HepG2 (cell line): ENCODE results near the gene CITED4. TPM values are rescaled to one million over a fixed set of nuclear protein-coding genes. Genes with fewer than 3 reads are reported as not detected.

Experiments used
- ARHGAP35 ChIP-seq: sonication (generic); formaldehyde crosslinking; IDR thresholded peaks from 2 replicates; pipeline ENCODE4 v1.9.0; 2022; ENCODE audit warnings: mild to moderate bottlenecking, inconsistent platforms, moderate library complexity, missing genetic modification reagents, borderline replicate concordance
- ATF7 ChIP-seq, 2 experiments: fragments of 450-650 bp in 1 of 2; sonication (generic) in 1 of 2; formaldehyde crosslinking in 1 of 2; IDR thresholded peaks; 2 replicates each; pipeline versions ENCODE4 v1.4.0 to v1.6.1; 2016 to 2020; ENCODE audit warnings: antibody characterized with exemption in 1 of 2, mild to moderate bottlenecking in 1 of 2, missing genetic modification reagents in 1 of 2
- HOXA3 ChIP-seq: sonication (generic); formaldehyde crosslinking; IDR thresholded peaks from 2 replicates; pipeline ENCODE4 v1.5.0; 2020; ENCODE audit warnings: missing genetic modification reagents
- IRX3 ChIP-seq: sonication (generic); formaldehyde crosslinking; IDR thresholded peaks from 2 replicates; pipeline ENCODE4 v1.8.1; 2023; ENCODE audit warnings: mild to moderate bottlenecking, low read depth, missing genetic modification reagents, borderline replicate concordance
- LBX2 ChIP-seq: sonication (generic); formaldehyde crosslinking; IDR thresholded peaks from 2 replicates; pipeline ENCODE4 v1.5.0; 2020; ENCODE audit warnings: missing genetic modification reagents, mild to moderate bottlenecking, borderline replicate concordance
- MAX ChIP-seq: IDR thresholded peaks from 2 replicates; pipeline ENCODE4 v1.6.1; 2012; ENCODE audit warnings: inconsistent platforms
- NR2F6 ChIP-seq, 2 experiments: IDR thresholded peaks; 2 replicates each; pipeline ENCODE4 v1.6.1; 2016; ENCODE audit warnings: antibody characterized with exemption in 1 of 2, mild to moderate bottlenecking in 1 of 2
- RFX5 ChIP-seq: IDR thresholded peaks from 2 replicates; pipeline ENCODE4 v1.6.1; 2011; ENCODE audit warnings: low read depth, low read length, improper control_type of control experiment
- RNF219 ChIP-seq: sonication (generic); formaldehyde crosslinking; IDR thresholded peaks from 2 replicates; pipeline ENCODE4 v1.5.0; 2020; ENCODE audit warnings: mild to moderate bottlenecking, missing genetic modification reagents
- TCF12 ChIP-seq, 2 experiments: fragments of 450-650 bp in 1 of 2; sonication (generic) in 1 of 2; formaldehyde crosslinking in 1 of 2; IDR thresholded peaks; 2 replicates each; pipeline versions ENCODE4 v1.6.1 to v1.8.0; 2017 to 2022; ENCODE audit warnings: antibody characterized with exemption in 1 of 2, mild to moderate bottlenecking in 1 of 2, missing genetic modification reagents in 1 of 2, moderate library complexity in 1 of 2
- ZFX ChIP-seq: sonication (generic); formaldehyde crosslinking; IDR thresholded peaks from 2 replicates; pipeline ENCODE4 v1.4.0; 2020; ENCODE audit warnings: mild to moderate bottlenecking, low read depth, missing genetic modification reagents, moderate library complexity
- ZNF17 ChIP-seq: sonication (generic); formaldehyde crosslinking; IDR thresholded peaks from 2 replicates; pipeline ENCODE4 v1.5.0; 2020; ENCODE audit warnings: mild to moderate bottlenecking, missing genetic modification reagents
- ZNF30 ChIP-seq: sonication (generic); formaldehyde crosslinking; IDR thresholded peaks from 2 replicates; pipeline ENCODE4 v1.5.0; 2020; ENCODE audit warnings: mild to moderate bottlenecking, missing genetic modification reagents
- ZNF510 ChIP-seq: sonication (generic); formaldehyde crosslinking; IDR thresholded peaks from 2 replicates; pipeline ENCODE4 v1.4.0; 2020; ENCODE audit warnings: low read depth, mild to moderate bottlenecking, missing genetic modification reagents
- ZNF607 ChIP-seq: sonication (generic); formaldehyde crosslinking; IDR thresholded peaks from 2 replicates; pipeline ENCODE4 v1.5.1; 2020; ENCODE audit warnings: missing genetic modification reagents, mild to moderate bottlenecking, borderline replicate concordance
- ZNF724P ChIP-seq: sonication (generic); formaldehyde crosslinking; IDR thresholded peaks from 2 replicates; pipeline ENCODE4 v1.8.0; 2022; ENCODE audit warnings: missing genetic modification reagents, borderline replicate concordance
- ZNF800 ChIP-seq: sonication (generic); formaldehyde crosslinking; IDR thresholded peaks from 2 replicates; pipeline ENCODE4 v1.4.0; 2020; ENCODE audit warnings: missing genetic modification reagents
- polyA plus RNA-seq, 8 experiments: library from polyadenylated mRNA; depleted of rRNA in 3 of 8; stranded (reverse) in 7 of 8; unstranded in 1 of 8; fragments of >200 nt; fragmentation: Illumina TruSeq in 4 of 8; extraction: Trizol in 4 of 8; gene quantifications; 2 replicates each; pipeline versions ENCODE4 v1.2.1 to v1.2.3, GENCODE V29; 2011 to 2016; ENCODE audit warnings: low read depth in 4 of 8, missing spikeins in 1 of 8, mixed read lengths in 1 of 8; ENCODE audit not compliant: insufficient read depth in 1 of 8
- total RNA-seq, 5 experiments: library from RNA; depleted of rRNA; stranded (reverse); fragments of >200 nt; fragmentation: Illumina TruSeq; extraction: Trizol; gene quantifications; 2 replicates each; pipeline ENCODE4 v1.2.3, GENCODE V29; 2016; ENCODE audit warnings: low read depth in 1 of 5
- TF ChIP-seq, protein P1 (sequence below): sonication (generic); formaldehyde crosslinking; IDR thresholded peaks from 2 replicates; pipeline ENCODE4 v1.4.0; 2020; ENCODE audit warnings: missing genetic modification reagents

Gene CITED4
- total and polyA plus RNA-seq, 2 of the 13 experiments (the other 11 are each of a cell fraction or from before 2014, with no cell fraction given) = 1.5 to 9.9 TPM

DNA sequence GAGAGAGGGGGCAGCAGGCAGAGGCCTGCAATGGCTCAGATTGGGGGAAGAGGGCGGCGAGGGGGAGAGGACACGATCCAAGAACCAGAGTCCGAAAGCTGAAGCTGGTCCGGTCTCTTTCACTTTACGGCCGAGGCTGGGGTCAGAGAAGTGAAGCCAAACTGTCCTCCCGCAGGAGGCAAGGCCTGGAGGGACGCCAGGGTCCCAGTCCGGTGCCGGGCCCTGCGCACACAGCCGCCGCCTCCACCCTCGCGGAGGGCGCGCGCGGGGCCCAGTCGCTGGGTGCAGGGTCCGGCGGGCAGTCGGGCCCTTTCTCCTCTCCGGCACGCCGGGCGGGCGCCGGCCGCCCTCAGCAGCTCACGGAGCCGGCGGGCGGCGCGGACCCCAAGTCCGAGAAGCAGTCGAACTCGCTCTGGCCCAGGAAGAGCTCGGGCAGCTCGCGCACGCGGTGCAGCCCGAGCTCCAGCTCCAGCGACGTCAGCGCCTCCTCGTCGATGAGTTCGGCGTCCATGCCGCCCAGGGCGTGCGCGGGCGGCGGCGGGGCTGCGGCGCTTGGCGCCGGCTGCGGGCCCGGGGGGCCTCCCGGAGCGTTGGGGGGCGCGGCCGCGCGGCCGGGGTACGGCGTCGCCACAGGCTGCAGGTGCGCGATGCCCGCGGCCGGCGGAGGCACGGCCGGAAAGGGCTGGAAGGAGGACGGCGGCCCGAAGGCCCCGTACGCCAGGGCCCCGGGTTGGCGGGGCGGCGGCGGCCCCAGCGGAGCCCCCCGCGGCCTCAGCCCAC lies 749 bp downstream of the CITED4 start (continued):
- TF ChIP-seq ZFX = peak; percentile 38; the same call in 1 of the 2 replicates
- peak; percentile 16; the same call in 1 of the 2 replicates for TF ChIP-seq ZNF607 (CRISPR knock-in tag)
- 0 out of 2 replicates have a peak, but pooled peaks have one; percentile 10 for TF ChIP-seq ZNF30
- TF ChIP-seq ZNF800 (CRISPR knock-in tag) = peak; percentile 46; the same call in 1 of the 2 replicates
- peak; percentile 41; the same call in 1 of the 2 replicates for TF ChIP-seq HOXA3 (CRISPR knock-in tag)
- TF ChIP-seq IRX3 (CRISPR knock-in tag) = peak; percentile 17
- no peak for TF ChIP-seq ZNF510 (CRISPR knock-in tag)
- peak; percentile 78 for TF ChIP-seq MAX
- no peak for TF ChIP-seq NR2F6 (IDR thresholded peaks at IDR 0.05)
- TF ChIP-seq NR2F6 (CRISPR knock-in tag; IDR thresholded peaks at IDR 0.05) = no peak
- no peak for TF ChIP-seq ZNF17
- TF ChIP-seq ATF7 (IDR thresholded peaks at IDR 0.05) = no peak
- no peak for TF ChIP-seq ATF7 (CRISPR knock-in tag; IDR thresholded peaks at IDR 0.05)
- no peak for TF ChIP-seq ZNF724P (CRISPR knock-in tag)
- TF ChIP-seq, protein P1, sequence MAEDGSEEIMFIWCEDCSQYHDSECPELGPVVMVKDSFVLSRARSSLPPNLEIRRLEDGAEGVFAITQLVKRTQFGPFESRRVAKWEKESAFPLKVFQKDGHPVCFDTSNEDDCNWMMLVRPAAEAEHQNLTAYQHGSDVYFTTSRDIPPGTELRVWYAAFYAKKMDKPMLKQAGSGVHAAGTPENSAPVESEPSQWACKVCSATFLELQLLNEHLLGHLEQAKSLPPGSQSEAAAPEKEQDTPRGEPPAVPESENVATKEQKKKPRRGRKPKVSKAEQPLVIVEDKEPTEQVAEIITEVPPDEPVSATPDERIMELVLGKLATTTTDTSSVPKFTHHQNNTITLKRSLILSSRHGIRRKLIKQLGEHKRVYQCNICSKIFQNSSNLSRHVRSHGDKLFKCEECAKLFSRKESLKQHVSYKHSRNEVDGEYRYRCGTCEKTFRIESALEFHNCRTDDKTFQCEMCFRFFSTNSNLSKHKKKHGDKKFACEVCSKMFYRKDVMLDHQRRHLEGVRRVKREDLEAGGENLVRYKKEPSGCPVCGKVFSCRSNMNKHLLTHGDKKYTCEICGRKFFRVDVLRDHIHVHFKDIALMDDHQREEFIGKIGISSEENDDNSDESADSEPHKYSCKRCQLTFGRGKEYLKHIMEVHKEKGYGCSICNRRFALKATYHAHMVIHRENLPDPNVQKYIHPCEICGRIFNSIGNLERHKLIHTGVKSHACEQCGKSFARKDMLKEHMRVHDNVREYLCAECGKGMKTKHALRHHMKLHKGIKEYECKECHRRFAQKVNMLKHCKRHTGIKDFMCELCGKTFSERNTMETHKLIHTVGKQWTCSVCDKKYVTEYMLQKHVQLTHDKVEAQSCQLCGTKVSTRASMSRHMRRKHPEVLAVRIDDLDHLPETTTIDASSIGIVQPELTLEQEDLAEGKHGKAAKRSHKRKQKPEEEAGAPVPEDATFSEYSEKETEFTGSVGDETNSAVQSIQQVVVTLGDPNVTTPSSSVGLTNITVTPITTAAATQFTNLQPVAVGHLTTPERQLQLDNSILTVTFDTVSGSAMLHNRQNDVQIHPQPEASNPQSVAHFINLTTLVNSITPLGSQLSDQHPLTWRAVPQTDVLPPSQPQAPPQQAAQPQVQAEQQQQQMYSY (CRISPR knock-in tag) = 0 out of 2 replicates have a peak, but pooled peaks have one; percentile 37
- no peak for TF ChIP-seq RNF219
- TF ChIP-seq LBX2 (CRISPR knock-in tag) = no peak
- TF ChIP-seq ARHGAP35 (CRISPR knock-in tag) = no peak
- no peak for TF ChIP-seq RFX5
- TF ChIP-seq TCF12 (IDR thresholded peaks at IDR 0.05) = no peak
- TF ChIP-seq TCF12 (CRISPR knock-in tag; IDR thresholded peaks at IDR 0.05) = no peak
